GM12878 (cell line): ENCODE data around the gene TICRR.

Experiments
- CTCF ChIP-seq, 3 experiments: IDR thresholded peaks in 2 of 3; conservative IDR thresholded peaks in 1 of 3; 2 replicates each; pipeline ENCODE4 v1.5.1; 2011; ENCODE audit warnings: low read depth in 3 of 3, low read length in 3 of 3, mild to moderate bottlenecking in 3 of 3, control low read depth in 2 of 3, moderate library complexity in 2 of 3, inconsistent platforms in 1 of 3, mixed read lengths in 1 of 3; ENCODE audit not compliant: control insufficient read depth in 2 of 3, insufficient read depth in 1 of 3; ENCODE audit errors: extremely low read depth in 1 of 3
- FOXK2 ChIP-seq: fragments of 450-650 bp; IDR thresholded peaks from 2 replicates; pipeline ENCODE4 v1.6.1; 2017; ENCODE audit warnings: mild to moderate bottlenecking, moderate library complexity
- POLR2AphosphoS5 ChIP-seq: IDR thresholded peaks from 2 replicates; pipeline ENCODE4 v1.6.1; 2011; ENCODE audit warnings: mild to moderate bottlenecking, low read length, inconsistent platforms

GRCh38 chr15:89530976-89531375, 44.3 kb upstream of the TICRR start:
- no peak for TF ChIP-seq CTCF (IDR thresholded peaks at IDR 0.05 in 2 of 3, conservative IDR thresholded peaks at IDR 0.05 in 1 of 3; ENCODE audit: control insufficient read depth in 2 of 3, extremely low read depth in 1 of 3, insufficient read depth in 1 of 3, low read depth in 3 of 3, low read length in 3 of 3)
- no peak for TF ChIP-seq FOXK2
- no peak for TF ChIP-seq POLR2AphosphoS5
